ENCODE data around the gene STK38.

GRCh38 chr6:36504982-36505381, 42.3 kb downstream of the STK38 start:
- no peak for TF ChIP-seq EZH2 (IDR thresholded peaks at IDR 0.05; ENCODE audit: borderline replicate concordance, low read depth, low read length, poor library complexity, severe bottlenecking)
- TF ChIP-seq CTCF (conservative IDR thresholded peaks at IDR 0.05; ENCODE audit: low read depth, low read length): no peak

Measured in A673 (cell line).